Stimulated activated CD8-positive, alpha-beta memory T cell treated with anti-CD3 and anti-CD28 coated beads, Interleukin-12 subunit alpha, Interleukin-12 subunit beta, amount 100 ng/mL, for 1 hour (primary cell): ENCODE measurements around the gene DCST2.
A peak's percentile ranks its signal among the peaks of the same experiment; 100 is the strongest.

Experiments
- DNase-seq: peaks from one replicate; pipeline ENCODE4 v3.0.0-alpha.2; 2020; ENCODE audit warnings: low read depth

DCST2 gene

GRCh38 chr1:154975409-154976059 is 58.0 kb downstream of the DCST2 start:
- DNase-seq, result no peak

- DNase-seq, result peak; percentile 91
These were observed 58.7 kb downstream of the DCST2 start for GRCh38 chr1:154974808-154975408.

- peak; percentile 95 for DNase-seq
These were observed 59.3 kb downstream of the DCST2 start, which contains the start of gene CKS1B for GRCh38 chr1:154974102-154974807. Gene CKS1B (plus strand): TSS chr1:154974681. CDS start chr1:154974746, 65 bp downstream.

- peak; percentile 82 for DNase-seq
These were observed 60.1 kb downstream of the DCST2 start for GRCh38 chr1:154973344-154974101.

GRCh38 chr1:154972517-154973343 is 60.9 kb downstream of the DCST2 start:
- no peak for DNase-seq

GRCh38 chr1:154972213-154972516 is 61.4 kb downstream of the DCST2 start:
- DNase-seq, result no peak

- DNase-seq, result no peak
These were observed 62.1 kb downstream of the DCST2 start for GRCh38 chr1:154971341-154971998.

GRCh38 chr1:154970631-154971340 is 62.8 kb downstream of the DCST2 start, which contains the start of gene SHC1:
Gene SHC1 (minus strand): TSS chr1:154970747. CDS start chr1:154970526, 221 bp downstream.
- DNase-seq, result no peak

GRCh38 chr1:154969860-154970452 is 63.6 kb downstream of the DCST2 start:
- no peak for DNase-seq

- DNase-seq, result no peak
These were observed 64.3 kb downstream of the DCST2 start for GRCh38 chr1:154969246-154969645.

- DNase-seq, result no peak
These were observed 64.8 kb downstream of the DCST2 start for GRCh38 chr1:154968731-154969130.
